GM23248 (cell line): Measurements from ENCODE around the gene PLEKHG1.

Experiments
- EZH2 ChIP-seq: fragments of 200-600 bp; sonication (generic); IDR thresholded peaks from 2 replicates; pipeline ENCODE4 v1.6.1; 2018; ENCODE audit warnings: antibody characterized with exemption, mild to moderate bottlenecking; ENCODE audit not compliant: insufficient read depth, poor library complexity, severe bottlenecking
- EZH2phosphoT487 ChIP-seq: fragments of 200-600 bp; sonication (generic); IDR thresholded peaks from 2 replicates; pipeline ENCODE4 v1.6.1; 2018; ENCODE audit warnings: antibody characterized with exemption, moderate library complexity, mild to moderate bottlenecking, low read depth; ENCODE audit not compliant: insufficient read depth

DNA sequence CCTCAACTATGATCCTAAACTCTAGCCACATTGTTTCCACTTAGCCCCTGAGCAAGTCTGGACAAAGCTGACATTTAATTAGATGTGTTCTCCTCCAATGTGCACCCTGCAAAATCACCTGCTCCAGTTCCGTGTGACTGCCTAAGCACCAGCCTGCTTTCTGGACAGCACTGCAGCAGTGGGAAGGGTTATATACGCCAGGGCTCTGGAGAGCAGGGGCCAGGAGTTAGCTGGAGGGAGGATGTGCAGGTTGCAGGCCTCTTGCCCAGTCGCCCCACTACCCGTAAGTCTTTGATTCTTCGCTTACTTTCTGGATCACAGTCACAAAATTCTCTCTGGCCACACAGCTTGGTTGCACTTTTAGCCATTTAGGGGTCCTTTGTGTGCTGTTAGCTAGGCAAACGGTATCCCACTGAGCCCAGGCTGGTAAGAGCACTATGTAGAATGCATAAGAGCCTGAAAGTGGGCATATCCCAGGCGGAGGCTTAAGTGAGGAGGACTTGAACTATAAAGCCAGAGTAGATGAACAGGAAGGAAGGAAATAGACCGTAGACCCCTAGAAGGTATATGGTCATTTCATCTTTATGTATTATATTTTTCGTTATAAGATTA is 10.7 kb upstream of the PLEKHG1 start:
- no peak for TF ChIP-seq EZH2phosphoT487
- TF ChIP-seq EZH2 = no peak
